ENCODE results near the gene FUBP1.
"Not testable (repeated sequence)": the region's sequence is repeated elsewhere in the genome, so short reads cannot be mapped to it uniquely, and the experiment has no call there.

The FUBP1 gene

GRCh38 chr1:77978969-77979876, at the start of gene FUBP1:
Gene FUBP1 (minus strand): TSS chr1:77979072. CDS start chr1:77979004, 68 bp downstream.
- DNase-seq = peak; percentile 99

GRCh38 chr1:78021134-78021533, 42.3 kb upstream of the FUBP1 start:
- DNase-seq = not testable (repeated sequence)

- no peak for DNase-seq
These were observed 40.2 kb upstream of the FUBP1 start for GRCh38 chr1:78019024-78019423.

GRCh38 chr1:78015148-78015547, 36.3 kb upstream of the FUBP1 start:
- no peak for DNase-seq

GRCh38 chr1:78011050-78011449, 32.2 kb upstream of the FUBP1 start:
- DNase-seq = no peak

- DNase-seq = no peak
These were observed 31.0 kb upstream of the FUBP1 start for GRCh38 chr1:78009836-78010235.

- DNase-seq = no peak
These were observed 30.4 kb upstream of the FUBP1 start for GRCh38 chr1:78009276-78009675.

- no peak for DNase-seq
These were observed 28.9 kb upstream of the FUBP1 start for GRCh38 chr1:78007677-78008341.

- DNase-seq = no peak
These were observed 27.6 kb upstream of the FUBP1 start for GRCh38 chr1:78006521-78006920.

GRCh38 chr1:78005755-78006154, 26.9 kb upstream of the FUBP1 start:
- peak; percentile 17 for DNase-seq

GRCh38 chr1:78005448-78005722, 26.5 kb upstream of the FUBP1 start:
- DNase-seq = no peak

GRCh38 chr1:78004719-78005447, 26.0 kb upstream of the FUBP1 start, which contains the start of gene DNAJB4:
Gene DNAJB4 (plus strand): TSS chr1:78004939. CDS start chr1:78005111, 172 bp downstream.
- DNase-seq = peak; percentile 92

- DNase-seq = peak; percentile 93
These were observed 25.2 kb upstream of the FUBP1 start for GRCh38 chr1:78003882-78004718.

- DNase-seq = no peak
These were observed 24.3 kb upstream of the FUBP1 start for GRCh38 chr1:78003070-78003746.

GRCh38 chr1:78000536-78000935, 21.7 kb upstream of the FUBP1 start:
- not testable (repeated sequence) for DNase-seq

- no peak for DNase-seq
These were observed 17.9 kb upstream of the FUBP1 start for GRCh38 chr1:77996734-77997133.

- no peak for DNase-seq
These were observed 15.3 kb upstream of the FUBP1 start for GRCh38 chr1:77994117-77994705.

- no peak for DNase-seq
These were observed 12.8 kb upstream of the FUBP1 start for GRCh38 chr1:77991638-77992037.

GRCh38 chr1:77990629-77991204, 11.8 kb upstream of the FUBP1 start:
- no peak for DNase-seq

GRCh38 chr1:77989744-77990143, 10.9 kb upstream of the FUBP1 start:
- no peak for DNase-seq

GRCh38 chr1:77987919-77988318, 9.0 kb upstream of the FUBP1 start:
- no peak for DNase-seq

All from NCI-H526 treated with DMSO at 0.1 percent for 48 hours (cell line).